ENCODE results near the gene CLCN2.

GRCh38 chr3:184380185-184380626 is 18.8 kb upstream of the CLCN2 start:
- TF ChIP-seq, protein P1, sequence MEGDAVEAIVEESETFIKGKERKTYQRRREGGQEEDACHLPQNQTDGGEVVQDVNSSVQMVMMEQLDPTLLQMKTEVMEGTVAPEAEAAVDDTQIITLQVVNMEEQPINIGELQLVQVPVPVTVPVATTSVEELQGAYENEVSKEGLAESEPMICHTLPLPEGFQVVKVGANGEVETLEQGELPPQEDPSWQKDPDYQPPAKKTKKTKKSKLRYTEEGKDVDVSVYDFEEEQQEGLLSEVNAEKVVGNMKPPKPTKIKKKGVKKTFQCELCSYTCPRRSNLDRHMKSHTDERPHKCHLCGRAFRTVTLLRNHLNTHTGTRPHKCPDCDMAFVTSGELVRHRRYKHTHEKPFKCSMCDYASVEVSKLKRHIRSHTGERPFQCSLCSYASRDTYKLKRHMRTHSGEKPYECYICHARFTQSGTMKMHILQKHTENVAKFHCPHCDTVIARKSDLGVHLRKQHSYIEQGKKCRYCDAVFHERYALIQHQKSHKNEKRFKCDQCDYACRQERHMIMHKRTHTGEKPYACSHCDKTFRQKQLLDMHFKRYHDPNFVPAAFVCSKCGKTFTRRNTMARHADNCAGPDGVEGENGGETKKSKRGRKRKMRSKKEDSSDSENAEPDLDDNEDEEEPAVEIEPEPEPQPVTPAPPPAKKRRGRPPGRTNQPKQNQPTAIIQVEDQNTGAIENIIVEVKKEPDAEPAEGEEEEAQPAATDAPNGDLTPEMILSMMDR (IDR thresholded peaks at IDR 0.05; ENCODE audit: poor library complexity, severe bottlenecking) = no peak
- no peak for TF ChIP-seq MXI1 (conservative IDR thresholded peaks at IDR 0.05; ENCODE audit: poor library complexity, severe bottlenecking)
- no peak for TF ChIP-seq SMC3 (conservative IDR thresholded peaks at IDR 0.05; ENCODE audit: poor library complexity)
